Type B pancreatic cell (in vitro differentiated cells): Measurements from ENCODE around the gene KRTAP9-4. TPM values are rescaled to one million over a fixed set of nuclear protein-coding genes. Genes with fewer than 3 reads are reported as not detected.
"Not testable (repeated sequence)": the region's sequence is repeated elsewhere in the genome, so short reads cannot be mapped to it uniquely, and the experiment has no call there.

ENCODE experiments used
- DNase-seq: peaks from one replicate; pipeline ENCODE4 v3.0.0; 2021; ENCODE audit warnings: mixed read lengths; ENCODE audit not compliant: unreplicated experiment; ENCODE audit errors: extremely low spot score
- H3K27ac Mint-ChIP-seq: 2 replicates; pipeline ENCODE4 v1.8.0; 2021; ENCODE audit warnings: mild to moderate bottlenecking, mixed read lengths
- H3K27me3 Mint-ChIP-seq: 2 replicates; pipeline ENCODE4 v1.8.0; 2021; ENCODE audit warnings: mixed read lengths
- H3K36me3 Mint-ChIP-seq: 2 replicates; pipeline ENCODE4 v1.8.0; 2021; ENCODE audit warnings: mixed read lengths
- H3K4me1 Mint-ChIP-seq: one replicate; pipeline ENCODE4 v1.8.0; 2021; ENCODE audit warnings: mixed read lengths; ENCODE audit not compliant: unreplicated experiment
- H3K4me3 Mint-ChIP-seq: 2 replicates; pipeline ENCODE4 v1.8.0; 2021; ENCODE audit warnings: mild to moderate bottlenecking, mixed read lengths
- H3K9me3 Mint-ChIP-seq: 2 replicates; pipeline ENCODE4 v1.8.0; 2021; ENCODE audit warnings: mixed read lengths
- total RNA-seq: library from RNA; stranded (reverse); gene quantifications from 2 replicates; pipeline ENCODE4 v1.2.1, GENCODE V29; 2021; ENCODE audit warnings: low replicate concordance
- TF ChIP-seq, protein P1 (sequence below): fragments of 200-600 bp; sonication (generic); conservative IDR thresholded peaks from 2 replicates; pipeline ENCODE4 v1.5.0; 2021; ENCODE audit warnings: antibody characterized with exemption, mild to moderate bottlenecking

KRTAP9-4 gene
- total RNA-seq, 1 donor from 2014 or later: not detected

DNA sequence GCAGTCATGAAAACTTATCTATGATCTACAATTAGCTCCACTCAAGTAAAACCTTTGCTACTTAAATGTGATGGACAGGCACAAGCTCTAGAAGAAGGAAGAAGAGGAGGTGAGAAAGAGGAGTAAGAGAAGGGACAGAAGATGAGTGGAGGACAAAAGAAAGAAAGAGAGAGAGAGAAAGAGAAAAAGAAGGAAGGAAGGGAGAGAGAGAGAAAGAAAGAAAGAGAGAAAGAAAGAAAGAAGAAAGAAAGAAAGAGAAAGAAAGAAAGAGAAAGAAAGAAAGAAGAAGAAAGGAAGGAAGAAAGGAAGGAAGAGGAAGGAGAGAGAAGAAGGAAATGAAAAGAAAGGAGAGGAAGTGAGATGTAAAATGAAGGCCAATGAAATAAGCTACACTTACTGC lies 19.4 kb upstream of the KRTAP9-4 start:
- H3K4me3 Mint-ChIP-seq: no peak overlapping the region
- H3K27me3 Mint-ChIP-seq: peaks cover 27% of the 10 kb centered on the region
- no peaks in the 10 kb centered on the region for H3K4me1 Mint-ChIP-seq
- no peak overlapping the region for H3K27ac Mint-ChIP-seq
- DNase-seq: no peak
- H3K36me3 Mint-ChIP-seq: no peaks in the 10 kb centered on the region
- H3K9me3 Mint-ChIP-seq: peaks cover 5% of the 10 kb centered on the region
- TF ChIP-seq, protein P1, sequence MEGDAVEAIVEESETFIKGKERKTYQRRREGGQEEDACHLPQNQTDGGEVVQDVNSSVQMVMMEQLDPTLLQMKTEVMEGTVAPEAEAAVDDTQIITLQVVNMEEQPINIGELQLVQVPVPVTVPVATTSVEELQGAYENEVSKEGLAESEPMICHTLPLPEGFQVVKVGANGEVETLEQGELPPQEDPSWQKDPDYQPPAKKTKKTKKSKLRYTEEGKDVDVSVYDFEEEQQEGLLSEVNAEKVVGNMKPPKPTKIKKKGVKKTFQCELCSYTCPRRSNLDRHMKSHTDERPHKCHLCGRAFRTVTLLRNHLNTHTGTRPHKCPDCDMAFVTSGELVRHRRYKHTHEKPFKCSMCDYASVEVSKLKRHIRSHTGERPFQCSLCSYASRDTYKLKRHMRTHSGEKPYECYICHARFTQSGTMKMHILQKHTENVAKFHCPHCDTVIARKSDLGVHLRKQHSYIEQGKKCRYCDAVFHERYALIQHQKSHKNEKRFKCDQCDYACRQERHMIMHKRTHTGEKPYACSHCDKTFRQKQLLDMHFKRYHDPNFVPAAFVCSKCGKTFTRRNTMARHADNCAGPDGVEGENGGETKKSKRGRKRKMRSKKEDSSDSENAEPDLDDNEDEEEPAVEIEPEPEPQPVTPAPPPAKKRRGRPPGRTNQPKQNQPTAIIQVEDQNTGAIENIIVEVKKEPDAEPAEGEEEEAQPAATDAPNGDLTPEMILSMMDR: no peak

DNA sequence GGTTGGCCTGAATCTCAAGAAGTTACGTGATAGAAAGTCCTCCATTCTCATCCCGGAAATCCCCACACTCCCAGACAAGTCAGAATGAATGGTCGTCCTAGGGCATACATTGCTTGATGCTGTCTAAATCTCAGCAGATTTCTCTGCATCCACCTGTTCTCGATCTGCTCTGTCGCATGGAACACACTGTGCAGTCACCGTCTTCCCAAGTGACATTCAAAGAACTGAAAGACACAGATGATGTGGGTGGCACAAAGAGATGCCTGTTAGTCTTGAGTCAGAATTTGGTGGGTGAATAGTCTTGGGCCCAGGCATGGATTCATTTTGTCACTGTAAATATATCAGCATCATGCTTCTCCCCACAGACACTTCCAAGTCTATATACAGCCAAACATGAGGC lies 17.8 kb upstream of the KRTAP9-4 start:
- no peak for DNase-seq
- peaks cover 32% of the 10 kb centered on the region for H3K27me3 Mint-ChIP-seq
- H3K9me3 Mint-ChIP-seq: peaks cover 9% of the 10 kb centered on the region
- TF ChIP-seq, protein P1: no peak
- no peaks in the 10 kb centered on the region for H3K36me3 Mint-ChIP-seq
- no peak overlapping the region for H3K27ac Mint-ChIP-seq
- no peaks in the 10 kb centered on the region for H3K4me1 Mint-ChIP-seq
- H3K4me3 Mint-ChIP-seq: no peak overlapping the region

DNA sequence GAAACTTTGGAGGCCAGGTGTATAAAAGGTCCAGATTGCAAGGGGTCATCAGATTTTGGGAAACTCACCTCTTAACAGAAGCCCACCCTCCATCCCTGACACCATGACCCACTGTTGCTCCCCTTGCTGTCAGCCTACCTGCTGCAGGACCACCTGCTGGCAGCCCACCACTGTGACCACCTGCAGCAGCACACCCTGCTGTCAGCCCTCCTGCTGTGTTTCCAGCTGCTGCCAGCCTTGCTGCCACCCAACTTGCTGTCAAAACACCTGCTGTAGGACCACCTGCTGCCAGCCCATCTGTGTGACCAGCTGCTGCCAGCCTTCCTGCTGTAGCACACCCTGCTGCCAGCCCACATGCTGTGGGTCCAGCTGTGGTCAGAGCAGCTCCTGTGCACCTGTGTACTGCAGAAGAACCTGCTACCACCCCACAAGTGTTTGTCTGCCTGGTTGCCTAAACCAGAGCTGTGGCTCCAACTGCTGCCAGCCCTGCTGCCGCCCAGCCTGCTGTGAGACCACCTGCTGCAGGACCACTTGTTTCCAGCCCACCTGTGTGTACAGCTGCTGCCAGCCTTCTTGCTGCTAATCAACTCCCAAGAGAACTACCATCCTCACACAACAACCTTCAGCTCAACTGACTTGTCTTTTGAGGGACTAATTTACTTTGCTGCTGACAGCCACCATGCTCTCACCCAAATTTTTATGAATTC lies 16.9 kb upstream of the KRTAP9-4 start, which contains the start of gene KRTAP9-3:
TSS of gene KRTAP9-3 (plus strand) at position 51 of the 707 bp plus-strand sequence. CDS start at position 104, 53 bp downstream.
- not testable (repeated sequence) for DNase-seq, H3K9me3 Mint-ChIP-seq, H3K4me1 Mint-ChIP-seq, H3K4me3 Mint-ChIP-seq, H3K36me3 Mint-ChIP-seq, H3K27ac Mint-ChIP-seq
- H3K27me3 Mint-ChIP-seq: peaks cover 32% of the 10 kb centered on the region

DNA sequence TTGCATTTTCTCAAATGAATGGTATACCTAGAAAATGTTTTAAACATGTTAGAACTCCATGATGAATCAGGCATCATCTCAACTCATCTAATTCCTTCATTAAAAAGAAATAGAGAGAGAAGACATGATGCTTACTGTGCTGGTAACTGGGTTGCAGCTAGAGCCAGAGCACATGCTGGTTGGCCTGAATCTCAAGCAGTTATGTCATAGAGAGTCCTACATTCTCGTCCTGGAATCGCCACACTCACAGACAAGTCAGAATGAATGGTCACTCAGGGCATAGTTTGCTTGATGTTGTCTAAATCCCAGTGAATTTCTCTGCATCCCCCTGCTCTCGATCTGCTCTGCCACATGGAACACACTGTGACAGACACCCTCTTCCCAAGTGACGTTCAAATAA lies 12.4 kb upstream of the KRTAP9-4 start:
- H3K4me1 Mint-ChIP-seq, H3K27ac Mint-ChIP-seq, H3K4me3 Mint-ChIP-seq, H3K9me3 Mint-ChIP-seq, DNase-seq, H3K36me3 Mint-ChIP-seq: not testable (repeated sequence)
- H3K27me3 Mint-ChIP-seq: peaks cover 22% of the 10 kb centered on the region

DNA sequence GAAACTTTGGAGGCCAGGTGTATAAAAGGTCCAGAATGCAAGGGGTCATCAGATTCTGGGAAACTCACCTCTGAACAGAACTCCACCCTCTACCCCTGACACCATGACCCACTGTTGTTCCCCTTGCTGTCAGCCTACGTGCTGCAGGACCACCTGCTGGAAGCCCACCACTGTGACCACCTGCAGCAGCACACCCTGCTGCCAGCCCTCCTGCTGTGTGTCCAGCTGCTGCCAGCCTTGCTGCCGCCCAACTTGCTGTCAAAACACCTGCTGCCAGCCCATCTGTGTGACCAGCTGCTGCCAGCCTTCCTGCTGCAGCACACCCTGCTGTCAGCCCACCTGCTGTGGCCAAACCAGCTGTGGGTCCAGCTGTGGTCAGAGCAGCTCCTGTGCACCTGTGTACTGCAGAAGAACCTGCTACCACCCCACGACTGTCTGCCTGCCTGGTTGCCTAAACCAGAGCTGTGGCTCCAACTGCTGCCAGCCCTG lies 11.5 kb upstream of the KRTAP9-4 start, which contains the start of gene KRTAP9-8:
TSS of gene KRTAP9-8 (plus strand) at position 51 of the 489 bp plus-strand sequence. CDS start at position 104, 53 bp downstream.
- H3K27ac Mint-ChIP-seq, H3K4me1 Mint-ChIP-seq, H3K36me3 Mint-ChIP-seq, H3K4me3 Mint-ChIP-seq, DNase-seq, H3K9me3 Mint-ChIP-seq: not testable (repeated sequence)
- H3K27me3 Mint-ChIP-seq: peaks cover 19% of the 10 kb centered on the region

DNA sequence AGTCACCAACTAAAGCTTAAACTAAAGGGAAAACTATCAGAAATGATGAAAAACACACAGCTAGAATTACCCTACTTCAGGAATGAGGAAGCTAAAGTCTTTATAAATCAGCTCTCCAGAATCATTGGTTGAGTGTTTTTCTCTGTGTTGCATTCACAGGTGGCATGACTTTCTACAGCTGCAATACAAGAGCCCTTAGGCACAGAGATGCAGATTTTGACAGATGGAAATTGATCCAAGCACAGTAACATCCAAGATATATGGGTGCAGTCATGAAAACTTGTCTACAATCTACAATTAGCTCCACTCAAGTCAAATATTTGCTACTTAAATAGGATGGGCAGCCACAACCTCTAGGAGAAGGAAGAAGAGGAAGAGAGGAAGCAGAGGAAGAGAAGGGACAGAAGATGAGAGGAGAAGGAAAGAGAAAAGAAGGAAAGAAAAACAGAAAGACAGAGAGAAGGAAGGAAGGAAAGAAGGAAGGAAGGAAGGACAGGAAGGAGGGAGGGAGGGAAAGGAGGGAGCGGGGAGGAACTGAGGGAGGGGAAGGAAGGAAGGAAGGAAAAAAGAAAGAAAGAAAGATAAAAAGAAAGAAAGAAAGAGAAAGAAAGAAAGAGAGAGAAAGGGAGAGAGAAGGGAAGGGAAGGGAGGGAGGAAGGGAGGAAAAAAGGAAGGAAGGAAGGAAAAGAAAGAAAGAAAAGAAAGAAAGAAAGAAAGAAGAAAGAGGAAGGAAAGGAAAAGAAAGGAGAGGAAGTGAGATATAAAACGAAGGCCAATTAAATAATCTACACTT lies 2.3 kb upstream of the KRTAP9-4 start:
- DNase-seq, H3K4me3 Mint-ChIP-seq, H3K36me3 Mint-ChIP-seq, H3K9me3 Mint-ChIP-seq, H3K4me1 Mint-ChIP-seq: not testable (repeated sequence)
- Mint-ChIP-seq H3K27me3 (peaks cover 28% of the 10 kb centered on the region), H3K27ac (peak overlapping the region; percentile 69)

DNA sequence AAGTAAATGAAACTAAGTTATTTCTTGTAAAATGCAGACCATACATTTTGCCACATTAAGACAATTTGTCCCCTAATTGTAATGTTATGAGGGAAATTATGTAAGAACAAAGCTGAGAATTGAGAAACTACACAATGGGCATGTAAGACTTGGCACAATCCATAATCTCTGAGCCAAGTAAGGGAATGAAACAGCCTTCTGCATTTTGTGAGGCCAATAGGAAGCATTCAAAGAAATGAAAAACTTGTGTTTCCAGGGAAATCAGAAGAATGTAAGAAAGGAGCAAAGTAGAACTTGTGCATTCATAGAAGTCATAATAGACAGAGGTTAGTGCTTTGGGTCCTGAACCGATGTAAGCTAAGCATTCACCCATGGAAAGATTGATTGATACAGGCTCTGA lies 1.8 kb downstream of the KRTAP9-4 start:
- no peaks in the 10 kb centered on the region for H3K4me1 Mint-ChIP-seq
- no peak overlapping the region for H3K4me3 Mint-ChIP-seq
- peaks cover 5% of the 10 kb centered on the region for H3K9me3 Mint-ChIP-seq
- H3K27me3 Mint-ChIP-seq: peaks cover 42% of the 10 kb centered on the region
- DNase-seq: no peak
- H3K36me3 Mint-ChIP-seq: peaks cover 5% of the 10 kb centered on the region
- TF ChIP-seq, protein P1: no peak
- H3K27ac Mint-ChIP-seq: no peak overlapping the region
